Sigmoid colon (tissue), 7 donors: ENCODE results near the gene CABP5. TPM values are rescaled to one million over a fixed set of nuclear protein-coding genes. Genes with fewer than 3 reads are reported as not detected.
A peak's percentile ranks its signal among the peaks of the same experiment; 100 is the strongest.

Source experiments
- DNase-seq: peaks from one replicate; pipeline ENCODE4 v3.0.0-alpha.2; 2019
- H3K27ac ChIP-seq, 4 donors: fragments of 200-600 bp; sonication (generic); one replicate each; pipeline ENCODE4 v1.5.1; 2016 to 2019; ENCODE audit warnings: mild to moderate bottlenecking in 1 of 4
- H3K27me3 ChIP-seq, 3 donors: fragments of 200-600 bp; sonication (generic); one replicate each; pipeline ENCODE4 v1.5.1; 2019; ENCODE audit warnings: mild to moderate bottlenecking in 1 of 3
- H3K36me3 ChIP-seq, 4 donors: fragments of 200-600 bp; sonication (generic); one replicate each; pipeline ENCODE4 v1.5.1; 2016 to 2019
- H3K4me1 ChIP-seq, 4 donors: fragments of 200-600 bp; sonication (generic); one replicate each; pipeline ENCODE4 v1.5.1; 2017 to 2019
- H3K4me3 ChIP-seq, 4 donors: fragments of 200-600 bp; sonication (generic); one replicate each; pipeline ENCODE4 v1.5.1; 2017 to 2019; ENCODE audit warnings: mild to moderate bottlenecking in 2 of 4, moderate library complexity in 1 of 4
- H3K9me3 ChIP-seq, 4 donors: fragments of 200-600 bp in 3 of 4; sonication (generic) in 3 of 4; one replicate each; pipeline versions ENCODE4 v1.5.1 to v1.6.1; 2013 to 2019
- CTCF ChIP-seq, 4 experiments: fragments of 450-650 bp in 3 of 4; fragments of 200-600 bp in 1 of 4; IDR thresholded peaks; one replicate each; pipeline ENCODE4 v1.5.1; 2016 to 2019; ENCODE audit warnings: antibody characterized with exemption in 4 of 4, mild to moderate bottlenecking in 3 of 4, moderate library complexity in 2 of 4
- EP300 ChIP-seq, 4 donors: sonication (generic); formaldehyde crosslinking; IDR thresholded peaks; one replicate each; pipeline ENCODE4 v1.6.1; 2017; ENCODE audit warnings: antibody characterized with exemption in 4 of 4
- POLR2A ChIP-seq, 2 donors: fragments of 450-650 bp; IDR thresholded peaks; one replicate each; pipeline ENCODE4 v1.6.1; 2016; ENCODE audit warnings: antibody characterized with exemption in 2 of 2, mild to moderate bottlenecking in 2 of 2, moderate library complexity in 2 of 2
- POLR2AphosphoS5 ChIP-seq, 4 donors: sonication (generic); formaldehyde crosslinking; IDR thresholded peaks; one replicate each; pipeline ENCODE4 v1.6.1; 2017; ENCODE audit warnings: antibody characterized with exemption in 4 of 4
- WGBS, 2 donors: extraction: QIAGEN DNeasy Blood & Tissue Kit; methylation state at CpG; one replicate each; pipeline ENCODE4 v1.1.7; 2013; 5-methylcytosine and 5-hydroxymethylcytosine counted together
- intact Hi-C: fragments of 100-400 bp; cut with DNase I; formaldehyde crosslinking; loops from one replicate; pipeline ENCODE4 v1.15.1; 2023
- polyA plus RNA-seq, 3 donors: library from polyadenylated mRNA; stranded (reverse); fragments of 200-250 nt; gene quantifications; one replicate each; pipeline ENCODE4 v1.2.3, GENCODE V29; 2013
- total RNA-seq, 4 donors: library from RNA; depleted of rRNA; stranded (reverse); fragments of >200 nt; gene quantifications; one replicate each; pipeline ENCODE4 v1.1.0, GENCODE V29; 2016
- donor health status: healthy with polysubstance abuse.
- donor health status: Bipolar disorder and iron deficiency.
- donor health status: healthy.

Gene CABP5
- total and polyA plus RNA-seq, 7 donors = 22.8 TPM; not detected in 6

GRCh38 chr19:48061401-48062344, 17.8 kb upstream of the CABP5 start:
- Histone ChIP-seq H3K27me3 (no peaks in the 10 kb centered on the region), H3K4me3 (no peak overlapping the region), H3K9me3 (no peaks in the 10 kb centered on the region), H3K4me1 (no peaks in the 10 kb centered on the region), H3K36me3 (peaks cover 0 to 3% (median 0%) of the 10 kb centered on the region in 4 donors), H3K27ac (no peak overlapping the region)
- intact Hi-C loops = no loop called here
- 47 to 48% methylated on average over 37 of the region's 37 CpGs for WGBS, 2 donors
- TF ChIP-seq POLR2AphosphoS5 (IDR thresholded peaks at IDR 0.05) = no peak
- TF ChIP-seq EP300 (IDR thresholded peaks at IDR 0.05) = no peak
- no peak for TF ChIP-seq CTCF (IDR thresholded peaks at IDR 0.05)
- no peak for TF ChIP-seq POLR2A (IDR thresholded peaks at IDR 0.05)
- DNase-seq = peak; percentile 39

GRCh38 chr19:48060381-48060780, 16.5 kb upstream of the CABP5 start:
- Histone ChIP-seq H3K9me3 (no peaks in the 10 kb centered on the region), H3K36me3 (peaks cover 0 to 3% (median 0%) of the 10 kb centered on the region in 4 donors), H3K4me3 (no peak overlapping the region), H3K27ac (no peak overlapping the region), H3K4me1 (no peaks in the 10 kb centered on the region), H3K27me3 (no peaks in the 10 kb centered on the region)
- DNase-seq = no peak
- intact Hi-C loops = no loop called here
- TF ChIP-seq CTCF (IDR thresholded peaks at IDR 0.05) (no peak), POLR2A (IDR thresholded peaks at IDR 0.05) (no peak)
- 91 to 93% methylated on average over 5 of the region's 5 CpGs for WGBS, 2 donors

- 91 to 93% methylated on average over 6 of the region's 6 CpGs for WGBS, 2 donors
- Histone ChIP-seq H3K4me1 (no peaks in the 10 kb centered on the region), H3K27ac (no peak overlapping the region), H3K9me3 (no peaks in the 10 kb centered on the region), H3K36me3 (peaks cover 0 to 3% (median 0%) of the 10 kb centered on the region in 4 donors), H3K4me3 (no peak overlapping the region), H3K27me3 (no peaks in the 10 kb centered on the region)
- DNase-seq = peak; percentile 5
- no peak for TF ChIP-seq EP300 (IDR thresholded peaks at IDR 0.05)
- intact Hi-C loops = no loop called here
These were observed 15.5 kb upstream of the CABP5 start for GRCh38 chr19:48059331-48059730.

GRCh38 chr19:48053856-48054255, 10.0 kb upstream of the CABP5 start:
- no peaks in the 10 kb centered on the region for H3K9me3 ChIP-seq
- no peaks in the 10 kb centered on the region for H3K27me3 ChIP-seq
- H3K36me3 ChIP-seq = peaks cover 0 to 11% (median 0%) of the 10 kb centered on the region in 4 donors
- no peak for DNase-seq
- no peak overlapping the region for H3K27ac ChIP-seq
- no peak overlapping the region for H3K4me3 ChIP-seq
- TF ChIP-seq POLR2AphosphoS5 (IDR thresholded peaks at IDR 0.05) (no peak), CTCF (IDR thresholded peaks at IDR 0.05) (no peak), EP300 (IDR thresholded peaks at IDR 0.05) (no peak), POLR2A (IDR thresholded peaks at IDR 0.05) (no peak)
- 89 to 91% methylated on average over 5 of the region's 5 CpGs for WGBS, 2 donors
- intact Hi-C loops = no loop called here
- no peaks in the 10 kb centered on the region for H3K4me1 ChIP-seq

GRCh38 chr19:48053076-48053475, 9.2 kb upstream of the CABP5 start:
- no peak for DNase-seq
- no peak overlapping the region for H3K4me3 ChIP-seq
- TF ChIP-seq POLR2A (IDR thresholded peaks at IDR 0.05) (no peak), EP300 (IDR thresholded peaks at IDR 0.05) (no peak)
- no peaks in the 10 kb centered on the region for H3K27me3 ChIP-seq
- 84 to 85% methylated on average over 5 of the region's 5 CpGs for WGBS, 2 donors
- H3K9me3 ChIP-seq = no peaks in the 10 kb centered on the region
- H3K4me1 ChIP-seq = no peaks in the 10 kb centered on the region
- no peak overlapping the region for H3K27ac ChIP-seq
- H3K36me3 ChIP-seq = peaks cover 0 to 11% (median 0%) of the 10 kb centered on the region in 4 donors
- intact Hi-C loops = no loop called here
